ENCODE measurements around the gene OTOL1.

OTOL1 gene

GRCh38 chr3:161545824-161546223, 49.2 kb downstream of the OTOL1 start:
- Histone ChIP-seq H2BK5ac (ENCODE audit: low read length) (no peak overlapping the region), H4K8ac (ENCODE audit: low read depth, low read length) (no peak overlapping the region), H2BK15ac (replicated peaks; ENCODE audit: low read depth) (no peak overlapping the region), H3K18ac (ENCODE audit: low read length) (no peak overlapping the region), H3K23ac (ENCODE audit: low read length) (no peak overlapping the region), H3K27ac (ENCODE audit: low read depth, low read length) (no peak overlapping the region), H2BK120ac (ENCODE audit: low read depth, low read length) (no peak overlapping the region), H3K36me3 (ENCODE audit: control insufficient read depth, insufficient read depth, low read length) (no peaks in the 10 kb centered on the region), H3K4me2 (ENCODE audit: low read length) (no peak overlapping the region), H3K79me2 (ENCODE audit: control insufficient read depth, insufficient read depth, low read length) (no peaks in the 10 kb centered on the region), H3K9ac (ENCODE audit: low read length) (no peak overlapping the region), H3K56ac (ENCODE audit: low read length) (no peak overlapping the region), H4K5ac (ENCODE audit: low read length) (no peak overlapping the region), H3K27me3 (ENCODE audit: insufficient read depth, low read length, poor library complexity) (no peaks in the 10 kb centered on the region), H2AK5ac (ENCODE audit: low read length) (no peak overlapping the region), H3K4ac (ENCODE audit: low read depth, low read length) (no peak overlapping the region), H3K4me1 (ENCODE audit: control insufficient read depth, low read depth, low read length) (no peaks in the 10 kb centered on the region), H3K79me1 (ENCODE audit: low read length) (no peaks in the 10 kb centered on the region), H3K4me3 (ENCODE audit: low read length) (no peak overlapping the region)
- DNase-seq, result no peak
- no CpG with 5 or more reads among the region's 1 CpG for WGBS (ENCODE audit: extremely low coverage, insufficient coverage, low lambda C conversion rate)

- H3K4me3 ChIP-seq (ENCODE audit: low read length), result no peak overlapping the region
- H3K4me2 ChIP-seq (ENCODE audit: low read length), result no peak overlapping the region
- H3K79me2 ChIP-seq (ENCODE audit: control insufficient read depth, insufficient read depth, low read length), result no peaks in the 10 kb centered on the region
- no peak overlapping the region for H4K5ac ChIP-seq (ENCODE audit: low read length)
- H3K79me1 ChIP-seq (ENCODE audit: low read length), result no peaks in the 10 kb centered on the region
- no peak overlapping the region for H4K8ac ChIP-seq (ENCODE audit: low read depth, low read length)
- WGBS (ENCODE audit: extremely low coverage, insufficient coverage, low lambda C conversion rate), result no CpG with 5 or more reads among the region's 4 CpGs
- no peak overlapping the region for H2BK15ac ChIP-seq (replicated peaks; ENCODE audit: low read depth)
- H3K18ac ChIP-seq (ENCODE audit: low read length), result no peak overlapping the region
- H2AK5ac ChIP-seq (ENCODE audit: low read length), result no peak overlapping the region
- H2BK120ac ChIP-seq (ENCODE audit: low read depth, low read length), result no peak overlapping the region
- no peak overlapping the region for H2BK5ac ChIP-seq (ENCODE audit: low read length)
- H3K27ac ChIP-seq (ENCODE audit: low read depth, low read length), result no peak overlapping the region
- H3K9ac ChIP-seq (ENCODE audit: low read length), result no peak overlapping the region
- no peak overlapping the region for H3K4ac ChIP-seq (ENCODE audit: low read depth, low read length)
- H3K23ac ChIP-seq (ENCODE audit: low read length), result no peak overlapping the region
- peak; percentile 22 for DNase-seq
- no peak overlapping the region for H3K56ac ChIP-seq (ENCODE audit: low read length)
- H3K27me3 ChIP-seq (ENCODE audit: insufficient read depth, low read length, poor library complexity), result no peaks in the 10 kb centered on the region
- H3K4me1 ChIP-seq (ENCODE audit: control insufficient read depth, low read depth, low read length), result peaks cover 9% of the 10 kb centered on the region
- H3K36me3 ChIP-seq (ENCODE audit: control insufficient read depth, insufficient read depth, low read length), result no peaks in the 10 kb centered on the region
Measured at GRCh38 chr3:161548301-161548700, 51.7 kb downstream of the OTOL1 start.

- H4K5ac ChIP-seq (ENCODE audit: low read length), result no peak overlapping the region
- H4K8ac ChIP-seq (ENCODE audit: low read depth, low read length), result no peak overlapping the region
- H2BK120ac ChIP-seq (ENCODE audit: low read depth, low read length), result no peak overlapping the region
- H3K56ac ChIP-seq (ENCODE audit: low read length), result no peak overlapping the region
- no peak overlapping the region for H3K4ac ChIP-seq (ENCODE audit: low read depth, low read length)
- H2BK15ac ChIP-seq (replicated peaks; ENCODE audit: low read depth), result no peak overlapping the region
- DNase-seq, result peak; percentile 23
- H3K79me1 ChIP-seq (ENCODE audit: low read length), result no peaks in the 10 kb centered on the region
- H2AK5ac ChIP-seq (ENCODE audit: low read length), result no peak overlapping the region
- no peaks in the 10 kb centered on the region for H3K27me3 ChIP-seq (ENCODE audit: insufficient read depth, low read length, poor library complexity)
- H3K9ac ChIP-seq (ENCODE audit: low read length), result no peak overlapping the region
- 100% methylated on average over 1 of the region's 1 CpG for WGBS (ENCODE audit: extremely low coverage, insufficient coverage, low lambda C conversion rate)
- no peak overlapping the region for H3K4me3 ChIP-seq (ENCODE audit: low read length)
- no peak overlapping the region for H2BK5ac ChIP-seq (ENCODE audit: low read length)
- no peaks in the 10 kb centered on the region for H3K79me2 ChIP-seq (ENCODE audit: control insufficient read depth, insufficient read depth, low read length)
- H3K27ac ChIP-seq (ENCODE audit: low read depth, low read length), result no peak overlapping the region
- H3K18ac ChIP-seq (ENCODE audit: low read length), result no peak overlapping the region
- H3K36me3 ChIP-seq (ENCODE audit: control insufficient read depth, insufficient read depth, low read length), result no peaks in the 10 kb centered on the region
- no peak overlapping the region for H3K4me2 ChIP-seq (ENCODE audit: low read length)
- peaks cover 10% of the 10 kb centered on the region for H3K4me1 ChIP-seq (ENCODE audit: control insufficient read depth, low read depth, low read length)
- H3K23ac ChIP-seq (ENCODE audit: low read length), result no peak overlapping the region
Measured at GRCh38 chr3:161549261-161549660, 52.7 kb downstream of the OTOL1 start.

- 100% methylated on average over 1 of the region's 6 CpGs for WGBS (ENCODE audit: extremely low coverage, insufficient coverage, low lambda C conversion rate)
- Histone ChIP-seq H2AK5ac (ENCODE audit: low read length) (no peak overlapping the region), H3K18ac (ENCODE audit: low read length) (no peak overlapping the region), H3K4ac (ENCODE audit: low read depth, low read length) (no peak overlapping the region), H3K56ac (ENCODE audit: low read length) (no peak overlapping the region), H3K79me1 (ENCODE audit: low read length) (no peaks in the 10 kb centered on the region), H3K9ac (ENCODE audit: low read length) (no peak overlapping the region), H2BK5ac (ENCODE audit: low read length) (no peak overlapping the region), H3K36me3 (ENCODE audit: control insufficient read depth, insufficient read depth, low read length) (no peaks in the 10 kb centered on the region), H2BK120ac (ENCODE audit: low read depth, low read length) (no peak overlapping the region), H4K8ac (ENCODE audit: low read depth, low read length) (no peak overlapping the region), H3K27ac (ENCODE audit: low read depth, low read length) (no peak overlapping the region), H3K4me2 (ENCODE audit: low read length) (no peak overlapping the region), H4K5ac (ENCODE audit: low read length) (no peak overlapping the region), H3K27me3 (ENCODE audit: insufficient read depth, low read length, poor library complexity) (no peaks in the 10 kb centered on the region), H3K4me3 (ENCODE audit: low read length) (no peak overlapping the region), H3K23ac (ENCODE audit: low read length) (no peak overlapping the region), H2BK15ac (replicated peaks; ENCODE audit: low read depth) (no peak overlapping the region), H3K4me1 (ENCODE audit: control insufficient read depth, low read depth, low read length) (peaks cover 10% of the 10 kb centered on the region), H3K79me2 (ENCODE audit: control insufficient read depth, insufficient read depth, low read length) (no peaks in the 10 kb centered on the region)
- DNase-seq, result no peak
Measured at GRCh38 chr3:161550491-161551195, 54.0 kb downstream of the OTOL1 start.

GRCh38 chr3:161551697-161552096, 55.1 kb downstream of the OTOL1 start:
- no peak for DNase-seq
- Histone ChIP-seq H3K79me2 (ENCODE audit: control insufficient read depth, insufficient read depth, low read length) (no peaks in the 10 kb centered on the region), H4K8ac (ENCODE audit: low read depth, low read length) (no peak overlapping the region), H3K79me1 (ENCODE audit: low read length) (no peaks in the 10 kb centered on the region), H3K27me3 (ENCODE audit: insufficient read depth, low read length, poor library complexity) (no peaks in the 10 kb centered on the region), H2AK5ac (ENCODE audit: low read length) (no peak overlapping the region), H3K23ac (ENCODE audit: low read length) (no peak overlapping the region), H3K4me3 (ENCODE audit: low read length) (no peak overlapping the region), H3K56ac (ENCODE audit: low read length) (no peak overlapping the region), H2BK5ac (ENCODE audit: low read length) (no peak overlapping the region), H3K36me3 (ENCODE audit: control insufficient read depth, insufficient read depth, low read length) (no peaks in the 10 kb centered on the region), H2BK120ac (ENCODE audit: low read depth, low read length) (no peak overlapping the region), H3K27ac (ENCODE audit: low read depth, low read length) (no peak overlapping the region), H4K5ac (ENCODE audit: low read length) (no peak overlapping the region), H3K4ac (ENCODE audit: low read depth, low read length) (no peak overlapping the region), H3K18ac (ENCODE audit: low read length) (no peak overlapping the region), H3K4me1 (ENCODE audit: control insufficient read depth, low read depth, low read length) (peaks cover 10% of the 10 kb centered on the region), H2BK15ac (replicated peaks; ENCODE audit: low read depth) (no peak overlapping the region), H3K4me2 (ENCODE audit: low read length) (no peak overlapping the region), H3K9ac (ENCODE audit: low read length) (no peak overlapping the region)
- no CpG with 5 or more reads among the region's 1 CpG for WGBS (ENCODE audit: extremely low coverage, insufficient coverage, low lambda C conversion rate)

GRCh38 chr3:161552984-161553560, 56.5 kb downstream of the OTOL1 start:
- WGBS (ENCODE audit: extremely low coverage, insufficient coverage, low lambda C conversion rate), result no CpG with 5 or more reads among the region's 6 CpGs
- H3K79me1 ChIP-seq (ENCODE audit: low read length), result no peaks in the 10 kb centered on the region

More at GRCh38 chr3:161552984-161553560, 56.5 kb downstream of the OTOL1 start:
- DNase-seq, result peak; percentile 77
- H3K27ac ChIP-seq (ENCODE audit: low read depth, low read length), result no peak overlapping the region
- H3K79me2 ChIP-seq (ENCODE audit: control insufficient read depth, insufficient read depth, low read length), result no peaks in the 10 kb centered on the region
- H3K56ac ChIP-seq (ENCODE audit: low read length), result peak overlapping the region; percentile 62
- H4K8ac ChIP-seq (ENCODE audit: low read depth, low read length), result no peak overlapping the region
- H3K4me1 ChIP-seq (ENCODE audit: control insufficient read depth, low read depth, low read length), result peaks cover 10% of the 10 kb centered on the region
- no peak overlapping the region for H2BK15ac ChIP-seq (replicated peaks; ENCODE audit: low read depth)
- no peak overlapping the region for H3K4ac ChIP-seq (ENCODE audit: low read depth, low read length)
- no peak overlapping the region for H3K23ac ChIP-seq (ENCODE audit: low read length)
- H3K4me3 ChIP-seq (ENCODE audit: low read length), result no peak overlapping the region
- no peaks in the 10 kb centered on the region for H3K27me3 ChIP-seq (ENCODE audit: insufficient read depth, low read length, poor library complexity)
- no peak overlapping the region for H4K5ac ChIP-seq (ENCODE audit: low read length)
- H3K4me2 ChIP-seq (ENCODE audit: low read length), result no peak overlapping the region
- no peaks in the 10 kb centered on the region for H3K36me3 ChIP-seq (ENCODE audit: control insufficient read depth, insufficient read depth, low read length)
- H2BK5ac ChIP-seq (ENCODE audit: low read length), result no peak overlapping the region
- H2AK5ac ChIP-seq (ENCODE audit: low read length), result no peak overlapping the region
- peak overlapping the region; percentile 12 for H3K18ac ChIP-seq (ENCODE audit: low read length)
- H2BK120ac ChIP-seq (ENCODE audit: low read depth, low read length), result no peak overlapping the region
- no peak overlapping the region for H3K9ac ChIP-seq (ENCODE audit: low read length)
